Measurements from ENCODE around the gene MACF1.

- TF ChIP-seq CTCF (conservative IDR thresholded peaks at IDR 0.05; ENCODE audit: low read depth, low read length) (no peak), EZH2 (IDR thresholded peaks at IDR 0.05; ENCODE audit: low read length, unreplicated experiment) (no peak), EZH2phosphoT487 (IDR thresholded peaks at IDR 0.05; ENCODE audit: borderline replicate concordance, low read length) (no peak)
Observed at GRCh38 chr1:39491146-39491921, 286.8 kb downstream of the MACF1 start, which contains the start of gene BMP8A.

Measured in PC-3 (cell line).